A549 (cell line): ENCODE measurements around the gene GABRR2.

Source experiments
- CBX8 ChIP-seq: fragments of 200-600 bp; sonication (generic); IDR thresholded peaks from 2 replicates; pipeline ENCODE4 v1.6.1; 2016
- CEBPB ChIP-seq, 2 experiments: fragments of >200 bp in 1 of 2; sonication (Bioruptor Twin) in 1 of 2; formaldehyde crosslinking in 1 of 2; IDR thresholded peaks; 2 replicates each; pipeline ENCODE4 v1.6.1; 2012 to 2016
- CTCF ChIP-seq: fragments of >200 bp; sonication (Bioruptor Twin); formaldehyde crosslinking; IDR thresholded peaks from 3 replicates; pipeline ENCODE4 v1.5.1; 2016
- EHMT2 ChIP-seq: fragments of 200-600 bp; sonication (generic); IDR thresholded peaks from 2 replicates; pipeline ENCODE4 v1.6.1; 2016; ENCODE audit warnings: antibody characterized with exemption, low read depth, mild to moderate bottlenecking, moderate library complexity
- EP300 ChIP-seq, 2 experiments: fragments of >200 bp; sonication (Bioruptor Twin); formaldehyde crosslinking; IDR thresholded peaks; 2 replicates in 1 of 2; 3 replicates in 1 of 2; pipeline ENCODE4 v1.6.1; 2016 to 2017
- HDAC2 ChIP-seq: fragments of 200-600 bp; sonication (generic); IDR thresholded peaks from 2 replicates; pipeline ENCODE4 v1.6.1; 2016
- JUN ChIP-seq, 2 experiments: fragments of >200 bp; sonication (Bioruptor Twin); formaldehyde crosslinking; IDR thresholded peaks; 2 replicates in 1 of 2; 3 replicates in 1 of 2; pipeline ENCODE4 v1.6.1; 2016 to 2017
- NPAS2 ChIP-seq: fragments of 250-450 bp; sonication (Bioruptor Pico); IDR thresholded peaks from 2 replicates; pipeline ENCODE4 v1.8.0; 2022; ENCODE audit warnings: mild to moderate bottlenecking, moderate library complexity, borderline replicate concordance
- TF ChIP-seq, protein P1 (sequence below): IDR thresholded peaks from 2 replicates; pipeline ENCODE4 v1.6.1; 2012
- TF ChIP-seq, protein P2 (sequence below): fragments of 450-650 bp; IDR thresholded peaks from 2 replicates; pipeline ENCODE4 v1.6.1; 2014; ENCODE audit warnings: antibody characterized with exemption

DNA sequence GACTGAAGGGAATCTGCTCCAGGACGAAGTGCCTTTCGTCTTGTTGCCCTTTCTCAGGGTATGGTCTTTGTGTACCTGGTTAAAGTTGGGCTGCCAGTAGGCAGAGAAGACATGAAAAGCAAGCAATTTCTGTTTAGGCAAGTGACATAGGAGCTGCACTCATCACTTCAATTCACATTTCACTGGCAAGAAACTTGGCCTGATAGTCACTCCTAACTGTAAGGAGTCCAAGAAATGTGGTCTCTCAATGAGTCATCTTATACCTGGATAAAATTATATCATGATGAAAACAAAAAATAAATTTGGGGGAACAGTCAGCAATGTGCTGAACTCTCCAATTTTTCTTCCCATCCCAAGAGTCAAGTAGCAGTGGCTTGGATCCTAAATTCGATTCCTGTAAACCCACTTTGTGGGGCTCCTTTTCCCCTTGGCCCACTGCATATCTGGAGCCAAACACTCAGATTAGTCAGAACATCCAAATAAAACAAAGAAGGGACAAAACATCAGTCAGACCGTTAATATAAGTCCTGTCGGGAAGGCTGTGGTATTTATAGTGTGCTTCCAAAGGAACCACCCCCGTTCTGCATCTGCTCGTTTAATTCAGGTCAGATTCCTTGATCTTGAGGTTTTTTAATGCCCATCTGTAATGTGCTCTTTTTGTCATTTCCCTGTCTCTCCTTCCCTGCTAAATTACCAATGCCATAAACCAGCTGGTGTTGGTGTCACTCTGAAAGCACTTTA is 93.0 kb downstream of the GABRR2 start:
- no peak for TF ChIP-seq JUN (IDR thresholded peaks at IDR 0.05)
- TF ChIP-seq EP300 (IDR thresholded peaks at IDR 0.05): no peak
- TF ChIP-seq CTCF: no peak
- TF ChIP-seq CEBPB (IDR thresholded peaks at IDR 0.05): no peak
- TF ChIP-seq, protein P1, sequence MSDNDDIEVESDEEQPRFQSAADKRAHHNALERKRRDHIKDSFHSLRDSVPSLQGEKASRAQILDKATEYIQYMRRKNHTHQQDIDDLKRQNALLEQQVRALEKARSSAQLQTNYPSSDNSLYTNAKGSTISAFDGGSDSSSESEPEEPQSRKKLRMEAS: no peak
- no peak for TF ChIP-seq NPAS2 (CRISPR knock-in tag)
- TF ChIP-seq, protein P2, sequence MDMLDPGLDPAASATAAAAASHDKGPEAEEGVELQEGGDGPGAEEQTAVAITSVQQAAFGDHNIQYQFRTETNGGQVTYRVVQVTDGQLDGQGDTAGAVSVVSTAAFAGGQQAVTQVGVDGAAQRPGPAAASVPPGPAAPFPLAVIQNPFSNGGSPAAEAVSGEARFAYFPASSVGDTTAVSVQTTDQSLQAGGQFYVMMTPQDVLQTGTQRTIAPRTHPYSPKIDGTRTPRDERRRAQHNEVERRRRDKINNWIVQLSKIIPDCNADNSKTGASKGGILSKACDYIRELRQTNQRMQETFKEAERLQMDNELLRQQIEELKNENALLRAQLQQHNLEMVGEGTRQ: no peak
- no peak for TF ChIP-seq EHMT2
- TF ChIP-seq HDAC2: no peak
- TF ChIP-seq CBX8: no peak
